ENCODE measurements around the gene ADAMTS12. TPM values are rescaled to one million over a fixed set of nuclear protein-coding genes. Genes with fewer than 3 reads are reported as not detected.

Gene ADAMTS12
- total and polyA plus RNA-seq, 10 of the 15 experiments (the other 5 are each of a cell fraction or from before 2014, with no cell fraction given): 0.11 to 35.8 (median 20.7) TPM

- TF ChIP-seq, protein P1, sequence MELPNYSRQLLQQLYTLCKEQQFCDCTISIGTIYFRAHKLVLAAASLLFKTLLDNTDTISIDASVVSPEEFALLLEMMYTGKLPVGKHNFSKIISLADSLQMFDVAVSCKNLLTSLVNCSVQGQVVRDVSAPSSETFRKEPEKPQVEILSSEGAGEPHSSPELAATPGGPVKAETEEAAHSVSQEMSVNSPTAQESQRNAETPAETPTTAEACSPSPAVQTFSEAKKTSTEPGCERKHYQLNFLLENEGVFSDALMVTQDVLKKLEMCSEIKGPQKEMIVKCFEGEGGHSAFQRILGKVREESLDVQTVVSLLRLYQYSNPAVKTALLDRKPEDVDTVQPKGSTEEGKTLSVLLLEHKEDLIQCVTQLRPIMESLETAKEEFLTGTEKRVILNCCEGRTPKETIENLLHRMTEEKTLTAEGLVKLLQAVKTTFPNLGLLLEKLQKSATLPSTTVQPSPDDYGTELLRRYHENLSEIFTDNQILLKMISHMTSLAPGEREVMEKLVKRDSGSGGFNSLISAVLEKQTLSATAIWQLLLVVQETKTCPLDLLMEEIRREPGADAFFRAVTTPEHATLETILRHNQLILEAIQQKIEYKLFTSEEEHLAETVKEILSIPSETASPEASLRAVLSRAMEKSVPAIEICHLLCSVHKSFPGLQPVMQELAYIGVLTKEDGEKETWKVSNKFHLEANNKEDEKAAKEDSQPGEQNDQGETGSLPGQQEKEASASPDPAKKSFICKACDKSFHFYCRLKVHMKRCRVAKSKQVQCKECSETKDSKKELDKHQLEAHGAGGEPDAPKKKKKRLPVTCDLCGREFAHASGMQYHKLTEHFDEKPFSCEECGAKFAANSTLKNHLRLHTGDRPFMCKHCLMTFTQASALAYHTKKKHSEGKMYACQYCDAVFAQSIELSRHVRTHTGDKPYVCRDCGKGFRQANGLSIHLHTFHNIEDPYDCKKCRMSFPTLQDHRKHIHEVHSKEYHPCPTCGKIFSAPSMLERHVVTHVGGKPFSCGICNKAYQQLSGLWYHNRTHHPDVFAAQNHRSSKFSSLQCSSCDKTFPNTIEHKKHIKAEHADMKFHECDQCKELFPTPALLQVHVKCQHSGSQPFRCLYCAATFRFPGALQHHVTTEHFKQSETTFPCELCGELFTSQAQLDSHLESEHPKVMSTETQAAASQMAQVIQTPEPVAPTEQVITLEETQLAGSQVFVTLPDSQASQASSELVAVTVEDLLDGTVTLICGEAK (IDR thresholded peaks at IDR 0.05; ENCODE audit: borderline replicate concordance): no peak
- no peak for TF ChIP-seq YBX1 (IDR thresholded peaks at IDR 0.05)
- TF ChIP-seq, protein P2, sequence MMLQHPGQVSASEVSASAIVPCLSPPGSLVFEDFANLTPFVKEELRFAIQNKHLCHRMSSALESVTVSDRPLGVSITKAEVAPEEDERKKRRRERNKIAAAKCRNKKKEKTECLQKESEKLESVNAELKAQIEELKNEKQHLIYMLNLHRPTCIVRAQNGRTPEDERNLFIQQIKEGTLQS (IDR thresholded peaks at IDR 0.05; ENCODE audit: borderline replicate concordance, extremely low read depth, low read depth, low read length): no peak
- peak; percentile 57; the same call in 1 of the 2 replicates for TF ChIP-seq CREB1 (IDR thresholded peaks at IDR 0.05; ENCODE audit: low read depth)
- no peak for TF ChIP-seq RCOR1 (conservative IDR thresholded peaks at IDR 0.05; ENCODE audit: low read depth, low read length)
- TF ChIP-seq HSF1 (IDR thresholded peaks at IDR 0.05; ENCODE audit: low read depth, low read length): no peak
- peak in 1 of 2 experiments; percentile 71; a peak in 1 of 4 replicates for TF ChIP-seq ETV6 (conservative IDR thresholded peaks at IDR 0.05 in 1 of 2, IDR thresholded peaks at IDR 0.05 in 1 of 2; ENCODE audit: borderline replicate concordance in 1 of 2, low read depth in 1 of 2)
- TF ChIP-seq, protein P3, sequence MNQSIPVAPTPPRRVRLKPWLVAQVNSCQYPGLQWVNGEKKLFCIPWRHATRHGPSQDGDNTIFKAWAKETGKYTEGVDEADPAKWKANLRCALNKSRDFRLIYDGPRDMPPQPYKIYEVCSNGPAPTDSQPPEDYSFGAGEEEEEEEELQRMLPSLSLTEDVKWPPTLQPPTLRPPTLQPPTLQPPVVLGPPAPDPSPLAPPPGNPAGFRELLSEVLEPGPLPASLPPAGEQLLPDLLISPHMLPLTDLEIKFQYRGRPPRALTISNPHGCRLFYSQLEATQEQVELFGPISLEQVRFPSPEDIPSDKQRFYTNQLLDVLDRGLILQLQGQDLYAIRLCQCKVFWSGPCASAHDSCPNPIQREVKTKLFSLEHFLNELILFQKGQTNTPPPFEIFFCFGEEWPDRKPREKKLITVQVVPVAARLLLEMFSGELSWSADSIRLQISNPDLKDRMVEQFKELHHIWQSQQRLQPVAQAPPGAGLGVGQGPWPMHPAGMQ (IDR thresholded peaks at IDR 0.05; ENCODE audit: borderline replicate concordance): no peak
- TF ChIP-seq MXI1 (IDR thresholded peaks at IDR 0.05; ENCODE audit: low read depth, low read length): no peak
- TF ChIP-seq IRF4 (IDR thresholded peaks at IDR 0.05; ENCODE audit: low read depth, low read length): peak; percentile 77
- no peak for TF ChIP-seq NRF1 (conservative IDR thresholded peaks at IDR 0.05; ENCODE audit: low read depth, low read length)
- TF ChIP-seq STAT1 (conservative IDR thresholded peaks at IDR 0.05): no peak
- TF ChIP-seq PKNOX1 (IDR thresholded peaks at IDR 0.05): peak; percentile 24; the same call in 1 of the 2 replicates
- TF ChIP-seq HCFC1 (IDR thresholded peaks at IDR 0.05; ENCODE audit: low read length): no peak
- TF ChIP-seq CHD1 (IDR thresholded peaks at IDR 0.05; ENCODE audit: low read depth, low read length): no peak
- TF ChIP-seq, protein P4, sequence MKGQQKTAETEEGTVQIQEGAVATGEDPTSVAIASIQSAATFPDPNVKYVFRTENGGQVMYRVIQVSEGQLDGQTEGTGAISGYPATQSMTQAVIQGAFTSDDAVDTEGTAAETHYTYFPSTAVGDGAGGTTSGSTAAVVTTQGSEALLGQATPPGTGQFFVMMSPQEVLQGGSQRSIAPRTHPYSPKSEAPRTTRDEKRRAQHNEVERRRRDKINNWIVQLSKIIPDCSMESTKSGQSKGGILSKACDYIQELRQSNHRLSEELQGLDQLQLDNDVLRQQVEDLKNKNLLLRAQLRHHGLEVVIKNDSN (IDR thresholded peaks at IDR 0.05; ENCODE audit: borderline replicate concordance, extremely low read length, insufficient read depth, low read depth, low read length): no peak
- no peak for TF ChIP-seq SUZ12 (IDR thresholded peaks at IDR 0.05; ENCODE audit: unreplicated experiment)
- TF ChIP-seq RELA (IDR thresholded peaks at IDR 0.05; ENCODE audit: borderline replicate concordance, partially characterized antibody): no peak
- TF ChIP-seq SREBF2 (IDR thresholded peaks at IDR 0.05; ENCODE audit: low read length): no peak
These were observed 34.8 kb downstream of the ADAMTS12 start (continued) for GRCh38 chr5:33857037-33857436.
